ENCODE data around the gene CEMP1.

- TF ChIP-seq CTCF (conservative IDR thresholded peaks at IDR 0.05) (no peak), EZH2 (IDR thresholded peaks at IDR 0.05; ENCODE audit: low read depth) (no peak)
These were observed 34.0 kb downstream of the CEMP1 start for GRCh38 chr16:2497116-2497630.
